Panc1 (cell line): ENCODE measurements around the gene CCL25. TPM values are rescaled to one million over a fixed set of nuclear protein-coding genes. Genes with fewer than 3 reads are reported as not detected.

Source experiments
- ATAC-seq: fragments of 200-7000 bp; cut with Tn5 transposase; 2 replicates; pipeline ENCODE4 v1.9.1; 2020; ENCODE audit warnings: mild to moderate bottlenecking, moderate library complexity
- BruUV-seq: library from RNA; stranded (reverse); fragments of 400-500 nt; replicated peaks from 2 replicates; lab custom pipeline; 2021; lab: Mats Ljungman, UMichigan
- CTCF ChIA-PET: fragments of 300-600 bp; sonication (Branson Sonifier 250); formaldehyde crosslinking; loops from one replicate; lab custom pipeline; 2022; ENCODE audit warnings: antibody characterized with exemption; lab: Charles Lee
- POLR2A ChIA-PET: fragments of 300-600 bp; sonication (Branson Sonifier 250); formaldehyde crosslinking; loops from one replicate; lab custom pipeline; 2022; ENCODE audit warnings: antibody characterized with exemption; lab: Charles Lee
- DNase-seq: peaks from one replicate; pipeline ENCODE4 v3.0.0-alpha.2; 2010; ENCODE audit warnings: low read depth, low spot score
- H3K27ac ChIP-seq: 2 replicates; pipeline ENCODE4 v1.5.1; 2011; ENCODE audit warnings: mild to moderate bottlenecking, low read length, inconsistent platforms
- H3K27me3 ChIP-seq: fragments of 200-500 bp; sonication (Bioruptor generic); 2 replicates; pipeline ENCODE4 v1.6.0; 2014; ENCODE audit warnings: low read length, inconsistent platforms; ENCODE audit not compliant: control insufficient read depth, insufficient read depth
- H3K36me3 ChIP-seq: fragments of 200-500 bp; sonication (Bioruptor generic); 2 replicates; pipeline ENCODE4 v1.5.1; 2014; ENCODE audit warnings: inconsistent platforms, mild to moderate bottlenecking, low read length, moderate library complexity; ENCODE audit not compliant: control insufficient read depth, insufficient read depth
- H3K4me1 ChIP-seq: 2 replicates; pipeline ENCODE4 v1.5.1; 2011; ENCODE audit warnings: inconsistent platforms, mild to moderate bottlenecking, low read length, moderate library complexity; ENCODE audit not compliant: control insufficient read depth, insufficient read depth
- H3K4me3 ChIP-seq, 2 experiments: 2 replicates each; pipeline ENCODE4 v1.5.1; 2011 to 2012; ENCODE audit warnings: low read depth in 2 of 2, low read length in 2 of 2, mild to moderate bottlenecking in 2 of 2, inconsistent platforms in 1 of 2, moderate library complexity in 1 of 2
- H3K9me3 ChIP-seq: fragments of 200-500 bp; sonication (Bioruptor generic); 2 replicates; pipeline ENCODE4 v1.5.1; 2014; ENCODE audit warnings: low read depth, mild to moderate bottlenecking, inconsistent platforms, low read length, moderate library complexity; ENCODE audit not compliant: control insufficient read depth, insufficient read depth
- POLR2AphosphoS5 ChIP-seq: IDR thresholded peaks from 2 replicates; pipeline ENCODE4 v1.6.1; 2012; ENCODE audit warnings: mild to moderate bottlenecking, low read depth, low read length, moderate library complexity
- SIN3A ChIP-seq: IDR thresholded peaks from 2 replicates; pipeline ENCODE4 v1.6.1; 2012; ENCODE audit warnings: low read depth, mild to moderate bottlenecking, low read length, moderate library complexity, borderline replicate concordance; ENCODE audit not compliant: insufficient read depth
- TCF7L2 ChIP-seq: IDR thresholded peaks from 2 replicates; pipeline ENCODE4 v1.6.1; 2011; ENCODE audit warnings: mild to moderate bottlenecking, low read depth, low read length, inconsistent platforms
- in situ Hi-C: cut with HindIII; loops from 2 replicates; pipeline ENCODE4 v1.10.0; 2016; ENCODE audit warnings: low sequenced_read_pairs, low pct_unique_long_range_greater_than_20kb
- intact Hi-C: fragments of 100-400 bp; cut with micrococcal nuclease; formaldehyde crosslinking; loops from one replicate; pipeline ENCODE4 v1.10.0; 2022; ENCODE audit not compliant: unreplicated experiment
- total RNA-seq: library from RNA; stranded (reverse); gene quantifications from one replicate; pipeline ENCODE4 v1.2.1, GENCODE V29; 2021; ENCODE audit not compliant: unreplicated experiment
- TF ChIP-seq, protein P1 (sequence below): fragments of 450-650 bp; IDR thresholded peaks from 2 replicates; pipeline ENCODE4 v1.5.1; 2017; ENCODE audit warnings: mild to moderate bottlenecking
- TF ChIP-seq, protein P2 (sequence below), 2 experiments: IDR thresholded peaks; 2 replicates each; pipeline ENCODE4 v1.6.1; 2011 to 2012; ENCODE audit warnings: low read depth in 2 of 2, control low read depth in 1 of 2, low read length in 1 of 2, mild to moderate bottlenecking in 1 of 2, moderate library complexity in 1 of 2; ENCODE audit not compliant: insufficient read depth in 1 of 2

CCL25 gene
- total RNA-seq, 1 experiment from 2014 or later: not detected

DNA sequence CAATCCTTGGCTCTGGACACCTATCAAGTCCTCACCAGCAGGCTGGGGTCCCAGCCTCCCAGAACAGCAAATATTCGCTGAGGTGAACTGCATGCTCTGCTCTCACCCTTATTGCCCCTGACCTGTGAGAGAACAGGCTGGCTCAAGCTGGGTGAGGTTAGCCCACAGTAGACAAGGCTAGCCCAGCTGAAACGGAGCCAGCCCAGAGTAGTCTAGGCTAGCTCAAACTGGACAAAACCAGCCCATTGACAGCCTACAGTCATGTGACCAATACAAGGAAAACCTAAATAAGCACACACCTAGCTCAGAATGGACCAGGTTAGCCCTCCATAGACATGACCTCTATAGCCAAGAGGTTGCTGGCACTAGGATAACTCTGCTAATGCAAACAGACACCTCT lies 38.4 kb downstream of the CCL25 start:
- CTCF ChIA-PET: interaction anchor here (0.5 kb wide), 1 partner anchor 221 kb away, joined by 4 read pairs; no protein-coding TSS in a partner anchor
- DNase-seq: no peak
- intact Hi-C loops: no loop called here
- no peak; the same call in 1 of the 2 replicates for ATAC-seq
- no peaks in the 10 kb centered on the region for H3K36me3 ChIP-seq
- H3K4me3 ChIP-seq: no peak overlapping the region
- H3K27me3 ChIP-seq: no peaks in the 10 kb centered on the region
- peaks cover 6% of the 10 kb centered on the region; the same call in 1 of the 2 replicates for H3K9me3 ChIP-seq
- BruUV-seq: no TSS peak
- H3K27ac ChIP-seq: no peak overlapping the region
- TF ChIP-seq, protein P1, sequence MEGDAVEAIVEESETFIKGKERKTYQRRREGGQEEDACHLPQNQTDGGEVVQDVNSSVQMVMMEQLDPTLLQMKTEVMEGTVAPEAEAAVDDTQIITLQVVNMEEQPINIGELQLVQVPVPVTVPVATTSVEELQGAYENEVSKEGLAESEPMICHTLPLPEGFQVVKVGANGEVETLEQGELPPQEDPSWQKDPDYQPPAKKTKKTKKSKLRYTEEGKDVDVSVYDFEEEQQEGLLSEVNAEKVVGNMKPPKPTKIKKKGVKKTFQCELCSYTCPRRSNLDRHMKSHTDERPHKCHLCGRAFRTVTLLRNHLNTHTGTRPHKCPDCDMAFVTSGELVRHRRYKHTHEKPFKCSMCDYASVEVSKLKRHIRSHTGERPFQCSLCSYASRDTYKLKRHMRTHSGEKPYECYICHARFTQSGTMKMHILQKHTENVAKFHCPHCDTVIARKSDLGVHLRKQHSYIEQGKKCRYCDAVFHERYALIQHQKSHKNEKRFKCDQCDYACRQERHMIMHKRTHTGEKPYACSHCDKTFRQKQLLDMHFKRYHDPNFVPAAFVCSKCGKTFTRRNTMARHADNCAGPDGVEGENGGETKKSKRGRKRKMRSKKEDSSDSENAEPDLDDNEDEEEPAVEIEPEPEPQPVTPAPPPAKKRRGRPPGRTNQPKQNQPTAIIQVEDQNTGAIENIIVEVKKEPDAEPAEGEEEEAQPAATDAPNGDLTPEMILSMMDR: no peak
- TF ChIP-seq SIN3A: no peak
- no peak for TF ChIP-seq POLR2AphosphoS5
- no peak for TF ChIP-seq TCF7L2
- TF ChIP-seq, protein P2, sequence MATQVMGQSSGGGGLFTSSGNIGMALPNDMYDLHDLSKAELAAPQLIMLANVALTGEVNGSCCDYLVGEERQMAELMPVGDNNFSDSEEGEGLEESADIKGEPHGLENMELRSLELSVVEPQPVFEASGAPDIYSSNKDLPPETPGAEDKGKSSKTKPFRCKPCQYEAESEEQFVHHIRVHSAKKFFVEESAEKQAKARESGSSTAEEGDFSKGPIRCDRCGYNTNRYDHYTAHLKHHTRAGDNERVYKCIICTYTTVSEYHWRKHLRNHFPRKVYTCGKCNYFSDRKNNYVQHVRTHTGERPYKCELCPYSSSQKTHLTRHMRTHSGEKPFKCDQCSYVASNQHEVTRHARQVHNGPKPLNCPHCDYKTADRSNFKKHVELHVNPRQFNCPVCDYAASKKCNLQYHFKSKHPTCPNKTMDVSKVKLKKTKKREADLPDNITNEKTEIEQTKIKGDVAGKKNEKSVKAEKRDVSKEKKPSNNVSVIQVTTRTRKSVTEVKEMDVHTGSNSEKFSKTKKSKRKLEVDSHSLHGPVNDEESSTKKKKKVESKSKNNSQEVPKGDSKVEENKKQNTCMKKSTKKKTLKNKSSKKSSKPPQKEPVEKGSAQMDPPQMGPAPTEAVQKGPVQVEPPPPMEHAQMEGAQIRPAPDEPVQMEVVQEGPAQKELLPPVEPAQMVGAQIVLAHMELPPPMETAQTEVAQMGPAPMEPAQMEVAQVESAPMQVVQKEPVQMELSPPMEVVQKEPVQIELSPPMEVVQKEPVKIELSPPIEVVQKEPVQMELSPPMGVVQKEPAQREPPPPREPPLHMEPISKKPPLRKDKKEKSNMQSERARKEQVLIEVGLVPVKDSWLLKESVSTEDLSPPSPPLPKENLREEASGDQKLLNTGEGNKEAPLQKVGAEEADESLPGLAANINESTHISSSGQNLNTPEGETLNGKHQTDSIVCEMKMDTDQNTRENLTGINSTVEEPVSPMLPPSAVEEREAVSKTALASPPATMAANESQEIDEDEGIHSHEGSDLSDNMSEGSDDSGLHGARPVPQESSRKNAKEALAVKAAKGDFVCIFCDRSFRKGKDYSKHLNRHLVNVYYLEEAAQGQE (IDR thresholded peaks at IDR 0.05; ENCODE audit: insufficient read depth in 1 of 2, low read depth in 2 of 2, low read length in 1 of 2): no peak
- POLR2A ChIA-PET: no interaction called here
- H3K4me1 ChIP-seq: peaks cover 8% of the 10 kb centered on the region; the same call in 1 of the 2 replicates
- in situ Hi-C loops: no loop called here

DNA sequence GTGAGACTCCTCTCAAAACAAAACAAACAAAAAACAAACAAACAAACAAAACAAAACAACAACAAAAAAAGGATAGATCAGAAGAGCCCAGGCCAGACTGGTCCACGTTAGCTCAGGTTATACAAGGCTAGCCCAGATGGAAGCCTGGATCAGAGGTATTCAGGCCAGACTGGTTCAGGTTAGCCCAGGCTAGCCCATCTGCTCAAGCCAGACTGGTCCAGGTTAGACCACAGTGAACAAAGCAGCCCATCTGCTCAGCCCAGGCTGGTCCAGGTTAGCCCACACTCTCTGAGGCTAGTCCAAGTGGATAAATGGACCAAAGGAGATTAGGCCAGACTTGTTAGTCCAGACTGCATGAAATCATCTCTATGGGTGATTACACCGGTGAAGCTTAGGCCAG lies 41.2 kb downstream of the CCL25 start:
- intact Hi-C loops (no loop called here), in situ Hi-C loops (no loop called here)
- Histone ChIP-seq H3K4me3 (no peak overlapping the region), H3K27ac (no peak overlapping the region), H3K4me1 (no peaks in the 10 kb centered on the region), H3K9me3 (peaks cover 6% of the 10 kb centered on the region; the same call in 1 of the 2 replicates), H3K36me3 (no peaks in the 10 kb centered on the region), H3K27me3 (no peaks in the 10 kb centered on the region; the same call in 1 of the 2 replicates)
- TF ChIP-seq, protein P2 (IDR thresholded peaks at IDR 0.05; ENCODE audit: insufficient read depth in 1 of 2, low read depth in 2 of 2, low read length in 1 of 2): no peak
- TF ChIP-seq SIN3A: no peak
- ChIA-PET POLR2A (no interaction called here), CTCF (no interaction called here)
- ATAC-seq: no peak
- no TSS peak for BruUV-seq
- DNase-seq: no peak
